Endothelial cell of umbilical vein (primary cell): ENCODE results near the gene SNED1. TPM values are rescaled to one million over a fixed set of nuclear protein-coding genes. Genes with fewer than 3 reads are reported as not detected.

ENCODE experiments used
- BruUV-seq: library from RNA; stranded (reverse); fragments of 400-500 nt; replicated peaks from 2 replicates; lab custom pipeline; 2021; lab: Mats Ljungman, UMichigan
- CTCF ChIA-PET: fragments of 300-600, 350-600 bp; sonication (Branson Sonifier 250); formaldehyde crosslinking; loops from one replicate; lab custom pipeline; 2021; ENCODE audit warnings: antibody characterized with exemption, inconsistent platforms; lab: Charles Lee
- POLR2A ChIA-PET: fragments of 300-600, 350-600 bp; sonication (Branson Sonifier 250); formaldehyde crosslinking; loops from one replicate; lab custom pipeline; 2021; ENCODE audit warnings: antibody characterized with exemption, inconsistent platforms; lab: Charles Lee
- DNase-seq: peaks from one replicate; pipeline ENCODE4 v3.0.0-alpha.2; 2011; ENCODE audit warnings: low read depth, low spot score
- FAIRE-seq: peaks from 2 replicates; lab custom pipeline; 2011; peaks lifted over from hg19 to GRCh38; lab: Jason Lieb, UNC
- H2AFZ ChIP-seq: 2 replicates; pipeline ENCODE4 v1.6.0; 2012; ENCODE audit warnings: low read depth, low read length, control low read depth, inconsistent platforms
- H3K27ac ChIP-seq: 2 replicates; pipeline ENCODE4 v1.5.1; 2011; ENCODE audit warnings: low read depth, mild to moderate bottlenecking, control low read depth, low read length, moderate library complexity; ENCODE audit not compliant: insufficient read depth
- H3K27me3 ChIP-seq, 2 experiments: 2 replicates each; pipeline versions ENCODE4 v1.6.0 to v1.6.1; 2011; ENCODE audit warnings: low read length in 2 of 2, mixed read lengths in 1 of 2; ENCODE audit not compliant: control insufficient read depth in 2 of 2, insufficient read depth in 2 of 2
- H3K36me3 ChIP-seq, 2 experiments: 2 replicates in 1 of 2; 3 replicates in 1 of 2; pipeline ENCODE4 v1.5.1; 2011; ENCODE audit warnings: low read length in 2 of 2, mild to moderate bottlenecking in 1 of 2, moderate library complexity in 1 of 2; ENCODE audit not compliant: control insufficient read depth in 2 of 2, insufficient read depth in 2 of 2; ENCODE audit errors: extremely low read depth in 1 of 2
- H3K4me1 ChIP-seq: 3 replicates; pipeline ENCODE4 v1.5.1; 2011; ENCODE audit warnings: mild to moderate bottlenecking, low read length; ENCODE audit not compliant: control insufficient read depth, insufficient read depth; ENCODE audit errors: extremely low read depth
- H3K4me2 ChIP-seq: 2 replicates; pipeline ENCODE4 v1.6.1; 2011; ENCODE audit warnings: low read length, control low read depth, mixed read lengths; ENCODE audit not compliant: insufficient read depth
- H3K4me3 ChIP-seq, 3 experiments: fragments of 200-600 bp in 1 of 3; sonication (generic), shearing (Covaris generic) in 1 of 3; replicated peaks in 1 of 3; 2 replicates each; pipeline ENCODE4 v1.5.1; 2011 to 2016; ENCODE audit warnings: control low read depth in 3 of 3, low read length in 3 of 3, mild to moderate bottlenecking in 2 of 3, inconsistent platforms in 1 of 3, low read depth in 1 of 3, moderate library complexity in 1 of 3; ENCODE audit not compliant: insufficient read depth in 1 of 3
- H3K79me2 ChIP-seq: 2 replicates; pipeline ENCODE4 v1.6.0; 2012; ENCODE audit warnings: low read length, inconsistent platforms; ENCODE audit not compliant: control insufficient read depth, insufficient read depth
- H3K9ac ChIP-seq: replicated peaks from 2 replicates; pipeline ENCODE3; 2011; ENCODE audit warnings: low read length, control low read depth; ENCODE audit not compliant: insufficient read depth; ENCODE audit errors: extremely low read depth
- H3K9me1 ChIP-seq: replicated peaks from 3 replicates; pipeline ENCODE4 v1.6.0; 2011; ENCODE audit warnings: mild to moderate bottlenecking, low read length; ENCODE audit not compliant: control insufficient read depth, insufficient read depth; ENCODE audit errors: extremely low read depth
- H3K9me3 ChIP-seq: replicated peaks from 2 replicates; pipeline ENCODE4 v1.5.1; 2012; ENCODE audit warnings: low read length, inconsistent platforms; ENCODE audit not compliant: control insufficient read depth, insufficient read depth
- H4K20me1 ChIP-seq: replicated peaks from 2 replicates; pipeline ENCODE3; 2011; ENCODE audit warnings: mild to moderate bottlenecking, low read length; ENCODE audit not compliant: control insufficient read depth, insufficient read depth; ENCODE audit errors: extremely low read depth
- FOS ChIP-seq: IDR thresholded peaks from 2 replicates; pipeline ENCODE4 v1.6.1; 2011; ENCODE audit warnings: mild to moderate bottlenecking, low read length, moderate library complexity, borderline replicate concordance; ENCODE audit not compliant: insufficient read depth
- GATA2 ChIP-seq: IDR thresholded peaks from 2 replicates; pipeline ENCODE4 v1.7.0; 2011; ENCODE audit warnings: low read depth, mild to moderate bottlenecking, moderate library complexity, mixed read lengths, low read length; ENCODE audit not compliant: insufficient read length, insufficient read depth
- JUN ChIP-seq: IDR thresholded peaks from 2 replicates; pipeline ENCODE4 v1.6.1; 2011; ENCODE audit warnings: borderline replicate concordance, low read depth; ENCODE audit not compliant: insufficient read length, insufficient read depth
- MYC ChIP-seq: IDR thresholded peaks from one replicate; pipeline ENCODE4 v1.6.1; 2011; ENCODE audit warnings: mild to moderate bottlenecking, low read depth, low read length
- POLR2A ChIP-seq: IDR thresholded peaks from 2 replicates; pipeline ENCODE4 v1.6.1; 2012; ENCODE audit warnings: low read depth, mild to moderate bottlenecking, control low read depth, low read length
- POLR2AphosphoS5 ChIP-seq: IDR thresholded peaks from 2 replicates; pipeline ENCODE4 v1.6.1; 2012; ENCODE audit warnings: low read depth, mild to moderate bottlenecking, control low read depth, low read length, moderate library complexity; ENCODE audit not compliant: insufficient read depth
- dilution Hi-C: fragments of 300-500 bp; cut with MboI; formaldehyde crosslinking; loops from one replicate; pipeline ENCODE4 v1.15.0; 2019; ENCODE audit warnings: low sequenced_read_pairs; ENCODE audit not compliant: extremely low pct_ligation_motif_present
- intact Hi-C: fragments of 100-400 bp; cut with micrococcal nuclease; formaldehyde crosslinking; loops from one replicate; pipeline ENCODE4 v1.10.0; 2022
- polyA plus RNA-seq, 4 experiments: library from polyadenylated mRNA; depleted of rRNA in 3 of 4; stranded (reverse) in 3 of 4; unstranded in 1 of 4; fragments of >200 nt; gene quantifications; 2 replicates each; pipeline versions ENCODE4 v1.2.1 to v1.2.3, GENCODE V29; 2011 to 2012; ENCODE audit warnings: missing spikeins in 1 of 4
- total RNA-seq: library from RNA; stranded (reverse); gene quantifications from 2 replicates; pipeline ENCODE4 v1.2.3, GENCODE V29; 2021
- TF ChIP-seq, protein P1 (sequence below), 2 donors: IDR thresholded peaks; 1 replicate in 1 of 2; 2 replicates in 1 of 2; pipeline ENCODE4 v1.5.1; 2011; ENCODE audit warnings: low read length in 2 of 2, mild to moderate bottlenecking in 2 of 2, moderate library complexity in 2 of 2, control low read depth in 1 of 2, inconsistent platforms in 1 of 2, low read depth in 1 of 2; ENCODE audit not compliant: insufficient read depth in 1 of 2; ENCODE audit errors: extremely low read depth in 1 of 2
- TF ChIP-seq, protein P2 (sequence below): IDR thresholded peaks from 2 replicates; pipeline ENCODE4 v1.6.1; 2011; ENCODE audit not compliant: insufficient read depth, insufficient read length

The SNED1 gene
- total and polyA plus RNA-seq, 2 donors (not counting 3 experiments of a cell fraction or from before 2014, with no cell fraction given) = 14.1 to 17.2 TPM

DNA sequence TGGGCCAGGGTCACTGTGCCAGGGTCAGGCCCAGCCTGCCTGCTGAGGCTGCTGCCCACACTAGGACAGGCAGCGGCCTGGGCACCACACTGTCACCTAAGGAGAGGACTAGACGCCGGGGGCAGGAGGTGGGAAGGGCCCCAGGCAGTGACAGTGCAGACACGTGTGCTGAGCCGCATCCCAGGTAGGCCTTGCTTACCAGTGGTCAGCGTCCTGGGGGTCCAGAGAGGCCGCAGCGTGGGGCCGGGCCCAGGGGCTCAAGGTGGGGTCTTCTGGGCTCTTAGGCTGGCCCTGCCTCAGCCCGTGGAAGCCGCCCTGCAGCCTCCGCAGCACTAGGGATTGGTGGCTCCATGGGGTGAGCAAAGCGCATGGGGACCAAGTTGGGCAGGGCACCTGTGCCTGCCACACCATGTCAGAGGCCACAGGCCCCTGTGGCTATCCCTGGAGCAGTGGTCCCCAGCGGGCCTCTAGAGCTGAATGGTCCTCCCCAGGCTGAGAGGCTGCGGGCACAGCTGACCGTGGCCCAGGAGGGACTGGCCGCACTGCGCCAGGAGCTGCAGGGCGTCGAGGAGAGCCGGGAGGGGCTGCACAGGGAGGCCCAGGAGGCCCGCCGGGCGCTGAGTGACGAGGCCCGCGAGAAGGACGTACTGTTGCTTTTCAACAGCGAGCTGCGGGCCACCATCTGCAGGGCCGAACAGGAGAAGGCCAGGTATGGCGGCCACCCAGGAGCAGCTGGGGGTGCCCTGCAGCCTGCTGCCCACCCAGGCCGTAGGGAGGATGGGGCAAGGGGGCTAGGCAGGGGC, 35.2 kb upstream of the SNED1 start:
- ChIA-PET POLR2A (no interaction called here), CTCF (no interaction called here)
- Histone ChIP-seq H3K4me1 (no peaks in the 10 kb centered on the region), H3K9ac (no peak overlapping the region), H3K79me2 (no peaks in the 10 kb centered on the region), H2AFZ (no peak overlapping the region), H3K36me3 (no peaks in the 10 kb centered on the region), H3K4me3 (no peak overlapping the region), H3K9me3 (no peaks in the 10 kb centered on the region), H3K27ac (no peak overlapping the region), H3K4me2 (no peak overlapping the region), H3K27me3 (no peaks in the 10 kb centered on the region), H3K9me1 (no peaks in the 10 kb centered on the region), H4K20me1 (no peaks in the 10 kb centered on the region)
- no TSS peak for BruUV-seq
- TF ChIP-seq JUN = no peak
- TF ChIP-seq, protein P1, sequence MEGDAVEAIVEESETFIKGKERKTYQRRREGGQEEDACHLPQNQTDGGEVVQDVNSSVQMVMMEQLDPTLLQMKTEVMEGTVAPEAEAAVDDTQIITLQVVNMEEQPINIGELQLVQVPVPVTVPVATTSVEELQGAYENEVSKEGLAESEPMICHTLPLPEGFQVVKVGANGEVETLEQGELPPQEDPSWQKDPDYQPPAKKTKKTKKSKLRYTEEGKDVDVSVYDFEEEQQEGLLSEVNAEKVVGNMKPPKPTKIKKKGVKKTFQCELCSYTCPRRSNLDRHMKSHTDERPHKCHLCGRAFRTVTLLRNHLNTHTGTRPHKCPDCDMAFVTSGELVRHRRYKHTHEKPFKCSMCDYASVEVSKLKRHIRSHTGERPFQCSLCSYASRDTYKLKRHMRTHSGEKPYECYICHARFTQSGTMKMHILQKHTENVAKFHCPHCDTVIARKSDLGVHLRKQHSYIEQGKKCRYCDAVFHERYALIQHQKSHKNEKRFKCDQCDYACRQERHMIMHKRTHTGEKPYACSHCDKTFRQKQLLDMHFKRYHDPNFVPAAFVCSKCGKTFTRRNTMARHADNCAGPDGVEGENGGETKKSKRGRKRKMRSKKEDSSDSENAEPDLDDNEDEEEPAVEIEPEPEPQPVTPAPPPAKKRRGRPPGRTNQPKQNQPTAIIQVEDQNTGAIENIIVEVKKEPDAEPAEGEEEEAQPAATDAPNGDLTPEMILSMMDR (IDR thresholded peaks at IDR 0.05; ENCODE audit: extremely low read depth in 1 of 2, insufficient read depth in 1 of 2, low read depth in 1 of 2, low read length in 2 of 2) = no peak
- TF ChIP-seq, protein P2, sequence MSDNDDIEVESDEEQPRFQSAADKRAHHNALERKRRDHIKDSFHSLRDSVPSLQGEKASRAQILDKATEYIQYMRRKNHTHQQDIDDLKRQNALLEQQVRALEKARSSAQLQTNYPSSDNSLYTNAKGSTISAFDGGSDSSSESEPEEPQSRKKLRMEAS = no peak
- TF ChIP-seq MYC = no peak
- TF ChIP-seq POLR2AphosphoS5 = no peak
- TF ChIP-seq POLR2A = no peak
- no peak for TF ChIP-seq FOS
- TF ChIP-seq GATA2 = no peak
- intact Hi-C loops = no loop called here
- DNase-seq = no peak
- dilution Hi-C loops = no loop called here
- no peak for FAIRE-seq
